Ascending aorta (tissue), 2 donors: ENCODE results near the gene HOXC4. TPM values are rescaled to one million over a fixed set of nuclear protein-coding genes. Genes with fewer than 3 reads are reported as not detected.
A peak's percentile ranks its signal among the peaks of the same experiment; 100 is the strongest.

ENCODE experiments used
- DNase-seq, 2 donors: peaks; one replicate each; pipeline ENCODE4 v3.0.0-alpha.2; 2019; ENCODE audit warnings: low spot score in 2 of 2
- H3K27ac ChIP-seq, 2 donors: fragments of 200-600 bp; sonication (generic); one replicate each; pipeline ENCODE4 v1.5.1; 2016 to 2017; ENCODE audit warnings: mild to moderate bottlenecking in 1 of 2
- H3K27me3 ChIP-seq: fragments of 200-600 bp; sonication (generic); one replicate; pipeline ENCODE4 v1.5.1; 2017
- H3K36me3 ChIP-seq, 2 donors: fragments of 200-600 bp; sonication (generic); one replicate each; pipeline ENCODE4 v1.5.1; 2016
- H3K4me1 ChIP-seq, 2 donors: fragments of 200-600 bp; sonication (generic); one replicate each; pipeline ENCODE4 v1.5.1; 2016 to 2017; ENCODE audit warnings: mild to moderate bottlenecking in 1 of 2
- H3K4me3 ChIP-seq, 2 donors: fragments of 200-600 bp; sonication (generic); one replicate each; pipeline ENCODE4 v1.5.1; 2016 to 2017; ENCODE audit warnings: mild to moderate bottlenecking in 1 of 2
- H3K9me3 ChIP-seq, 2 donors: fragments of 200-600 bp; sonication (generic); one replicate each; pipeline ENCODE4 v1.5.1; 2016
- CTCF ChIP-seq, 3 experiments: fragments of 200-600 bp in 2 of 3; fragments of 450-650 bp in 1 of 3; sonication (generic) in 2 of 3; IDR thresholded peaks; one replicate each; pipeline ENCODE4 v1.5.1; 2016 to 2019; ENCODE audit warnings: antibody characterized with exemption in 3 of 3, mild to moderate bottlenecking in 1 of 3, moderate library complexity in 1 of 3
- intact Hi-C: fragments of 100-400 bp; cut with DNase I; formaldehyde crosslinking; loops from one replicate; pipeline ENCODE4 v1.15.1; 2023
- total RNA-seq: library from RNA; depleted of rRNA; stranded (reverse); fragments of >200 nt; gene quantifications from one replicate; pipeline ENCODE4 v1.1.0, GENCODE V29; 2016

The HOXC4 gene
- total RNA-seq, 1 donor from 2014 or later = 0.32 TPM

- TF ChIP-seq CTCF (IDR thresholded peaks at IDR 0.05) = no peak
- Histone ChIP-seq H3K36me3 (no peaks in the 10 kb centered on the region), H3K27me3 (no peaks in the 10 kb centered on the region), H3K4me3 (no peak overlapping the region), H3K9me3 (no peaks in the 10 kb centered on the region), H3K27ac (no peak overlapping the region), H3K4me1 (peaks cover 0 to 5% of the 10 kb centered on the region in 2 donors)
- intact Hi-C loops = loop anchor here (2.0 kb wide), 1 partner anchor 17 kb away; no protein-coding TSS in a partner anchor
- DNase-seq = no peak
These were observed 17.9 kb upstream of the HOXC4 start for GRCh38 chr12:54035568-54036264.

GRCh38 chr12:54036620-54037359, 16.8 kb upstream of the HOXC4 start:
- Histone ChIP-seq H3K36me3 (no peaks in the 10 kb centered on the region), H3K27me3 (no peaks in the 10 kb centered on the region), H3K4me3 (no peak overlapping the region), H3K27ac (no peak overlapping the region), H3K4me1 (peaks cover 0 to 5% of the 10 kb centered on the region in 2 donors), H3K9me3 (no peaks in the 10 kb centered on the region)
- no peak for DNase-seq
- TF ChIP-seq CTCF (IDR thresholded peaks at IDR 0.05) = peak in 1 of 3 experiments; percentile 14
- intact Hi-C loops = no loop called here

- peaks cover 0 to 5% of the 10 kb centered on the region in 2 donors for H3K4me1 ChIP-seq
- H3K36me3 ChIP-seq = no peaks in the 10 kb centered on the region
- no peak overlapping the region for H3K4me3 ChIP-seq
- no peaks in the 10 kb centered on the region for H3K27me3 ChIP-seq
- no peaks in the 10 kb centered on the region for H3K9me3 ChIP-seq
- no peak for TF ChIP-seq CTCF (IDR thresholded peaks at IDR 0.05)
- intact Hi-C loops = no loop called here
- no peak overlapping the region for H3K27ac ChIP-seq
- no peak for DNase-seq
These were observed 16.0 kb upstream of the HOXC4 start for GRCh38 chr12:54037360-54038283.

- Histone ChIP-seq H3K27ac (no peak overlapping the region), H3K36me3 (no peaks in the 10 kb centered on the region), H3K27me3 (no peaks in the 10 kb centered on the region), H3K4me3 (no peak overlapping the region), H3K9me3 (no peaks in the 10 kb centered on the region), H3K4me1 (peaks cover 0 to 3% of the 10 kb centered on the region in 2 donors)
- no peak for TF ChIP-seq CTCF (IDR thresholded peaks at IDR 0.05)
- intact Hi-C loops = no loop called here
- no peak for DNase-seq
These were observed 15.3 kb upstream of the HOXC4 start for GRCh38 chr12:54038284-54038870.

GRCh38 chr12:54038871-54039414, 14.7 kb upstream of the HOXC4 start:
- Histone ChIP-seq H3K9me3 (no peaks in the 10 kb centered on the region), H3K36me3 (no peaks in the 10 kb centered on the region), H3K4me1 (peaks cover 0 to 2% of the 10 kb centered on the region in 2 donors), H3K27me3 (no peaks in the 10 kb centered on the region), H3K27ac (no peak overlapping the region), H3K4me3 (peak overlapping the region in 1 of 2 donors; percentile 19)
- DNase-seq = no peak
- no peak for TF ChIP-seq CTCF (IDR thresholded peaks at IDR 0.05)
- intact Hi-C loops = no loop called here
